RCC 7860 (cell line): ENCODE measurements around the gene CROT.
"Not testable (repeated sequence)": the region's sequence is repeated elsewhere in the genome, so short reads cannot be mapped to it uniquely, and the experiment has no call there.

ENCODE experiments used
- DNase-seq: peaks from one replicate; pipeline ENCODE4 v3.0.0-alpha.2; 2015; ENCODE audit warnings: low spot score
- FAIRE-seq: peaks from 2 replicates; lab custom pipeline; 2012; peaks lifted over from hg19 to GRCh38; lab: Jason Lieb, UNC

Gene CROT, protein sequence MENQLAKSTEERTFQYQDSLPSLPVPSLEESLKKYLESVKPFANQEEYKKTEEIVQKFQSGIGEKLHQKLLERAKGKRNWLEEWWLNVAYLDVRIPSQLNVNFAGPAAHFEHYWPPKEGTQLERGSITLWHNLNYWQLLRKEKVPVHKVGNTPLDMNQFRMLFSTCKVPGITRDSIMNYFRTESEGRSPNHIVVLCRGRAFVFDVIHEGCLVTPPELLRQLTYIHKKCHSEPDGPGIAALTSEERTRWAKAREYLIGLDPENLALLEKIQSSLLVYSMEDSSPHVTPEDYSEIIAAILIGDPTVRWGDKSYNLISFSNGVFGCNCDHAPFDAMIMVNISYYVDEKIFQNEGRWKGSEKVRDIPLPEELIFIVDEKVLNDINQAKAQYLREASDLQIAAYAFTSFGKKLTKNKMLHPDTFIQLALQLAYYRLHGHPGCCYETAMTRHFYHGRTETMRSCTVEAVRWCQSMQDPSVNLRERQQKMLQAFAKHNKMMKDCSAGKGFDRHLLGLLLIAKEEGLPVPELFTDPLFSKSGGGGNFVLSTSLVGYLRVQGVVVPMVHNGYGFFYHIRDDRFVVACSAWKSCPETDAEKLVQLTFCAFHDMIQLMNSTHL

GRCh38 chr7:87345166-87345927 is at the start of gene CROT:
TSS of gene CROT (plus strand) at chr7:87345664. CDS start at chr7:87349069, 3,405 bp downstream.
- peak; percentile 87 for FAIRE-seq
- peak; percentile 88 for DNase-seq

DNA sequence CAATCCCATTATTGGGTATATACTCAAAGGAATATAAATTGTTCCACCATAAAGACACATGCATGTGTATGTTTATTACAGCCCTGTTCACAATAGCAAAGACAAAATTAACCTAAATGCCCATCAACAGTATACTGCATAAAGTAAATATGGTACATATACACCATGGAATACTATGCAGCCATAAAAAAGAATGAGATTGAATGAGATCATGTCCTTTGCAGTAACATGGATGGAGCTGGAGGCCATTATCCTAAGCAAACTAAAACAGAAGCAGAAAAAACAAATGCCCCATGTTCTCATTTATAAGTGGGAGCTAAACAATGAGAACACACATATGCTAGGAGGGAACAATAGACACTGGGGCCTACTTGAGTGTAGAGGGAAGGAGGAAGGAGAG is 44.7 kb upstream of the CROT start:
- FAIRE-seq (no peak), DNase-seq (no peak)

GRCh38 chr7:87310790-87311419 is 34.6 kb upstream of the CROT start:
- DNase-seq, result no peak
- no peak for FAIRE-seq

DNA sequence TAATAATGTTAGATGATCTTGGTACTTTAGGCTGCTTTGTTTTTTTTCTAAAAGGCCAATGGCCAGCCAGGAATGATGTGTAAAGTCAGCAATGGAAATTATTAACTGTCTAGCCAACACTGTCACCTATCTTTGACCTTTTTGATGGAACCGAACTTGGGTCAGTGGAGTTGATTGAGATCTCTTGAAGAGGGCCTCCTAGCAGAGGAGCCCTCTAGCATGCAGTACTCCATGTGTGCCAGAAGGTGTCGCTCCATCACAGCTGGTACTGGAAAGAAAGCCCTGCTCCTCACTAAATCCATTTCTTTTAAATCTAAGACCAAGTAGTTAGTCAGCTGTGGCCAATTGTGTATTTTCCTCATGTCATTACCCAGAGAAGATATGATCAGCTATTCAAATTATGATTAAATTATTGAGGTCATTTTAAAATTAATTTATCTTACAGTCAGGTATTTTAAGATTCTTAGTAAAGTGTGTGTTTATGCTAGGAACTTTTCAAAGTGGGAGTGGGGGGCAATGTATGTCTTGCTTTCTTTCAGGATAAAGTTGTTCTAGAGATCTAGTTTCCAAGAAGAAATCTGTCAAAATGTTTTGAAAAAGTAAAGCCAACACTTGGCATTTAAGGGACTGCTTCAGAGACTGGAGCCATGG is 33.1 kb upstream of the CROT start:
- peak; percentile 69 for DNase-seq
- peak; percentile 60 for FAIRE-seq

GRCh38 chr7:87316097-87316700 is 29.3 kb upstream of the CROT start:
- FAIRE-seq, result no peak
- no peak for DNase-seq

DNA sequence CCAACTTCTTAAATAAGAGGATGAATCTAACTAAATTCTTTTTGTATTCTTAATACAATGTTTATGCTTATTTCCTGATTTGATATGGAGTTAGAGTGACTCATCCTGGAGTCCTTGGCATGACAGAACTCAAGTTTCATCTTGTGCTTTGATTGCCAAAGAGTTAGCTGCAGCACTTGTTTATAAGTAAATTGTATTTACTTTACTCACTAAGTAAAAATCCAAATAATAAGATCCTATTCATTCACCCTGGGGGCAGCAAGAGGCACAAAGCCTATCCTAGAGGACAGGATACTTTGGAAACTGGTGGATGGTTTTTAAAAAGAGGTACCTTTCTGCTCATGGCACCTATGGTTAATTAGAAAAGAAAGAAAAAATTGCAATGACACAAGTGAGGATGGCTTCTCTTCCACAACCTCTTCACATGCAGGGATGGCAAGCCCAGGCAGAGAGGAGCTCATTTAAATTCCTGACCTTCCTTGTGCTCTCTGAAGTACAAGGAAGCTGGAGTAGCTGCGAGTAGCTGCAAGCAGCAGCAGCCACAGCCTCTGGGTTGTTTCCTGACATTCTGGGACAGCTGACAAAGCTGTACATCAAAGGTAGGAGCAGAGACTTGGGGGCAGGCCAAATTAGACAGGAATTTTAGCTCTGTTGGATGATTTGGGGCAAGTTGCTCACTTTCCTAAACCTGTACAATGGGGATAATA is 28.5 kb upstream of the CROT start:
- DNase-seq (no peak), FAIRE-seq (no peak)

DNA sequence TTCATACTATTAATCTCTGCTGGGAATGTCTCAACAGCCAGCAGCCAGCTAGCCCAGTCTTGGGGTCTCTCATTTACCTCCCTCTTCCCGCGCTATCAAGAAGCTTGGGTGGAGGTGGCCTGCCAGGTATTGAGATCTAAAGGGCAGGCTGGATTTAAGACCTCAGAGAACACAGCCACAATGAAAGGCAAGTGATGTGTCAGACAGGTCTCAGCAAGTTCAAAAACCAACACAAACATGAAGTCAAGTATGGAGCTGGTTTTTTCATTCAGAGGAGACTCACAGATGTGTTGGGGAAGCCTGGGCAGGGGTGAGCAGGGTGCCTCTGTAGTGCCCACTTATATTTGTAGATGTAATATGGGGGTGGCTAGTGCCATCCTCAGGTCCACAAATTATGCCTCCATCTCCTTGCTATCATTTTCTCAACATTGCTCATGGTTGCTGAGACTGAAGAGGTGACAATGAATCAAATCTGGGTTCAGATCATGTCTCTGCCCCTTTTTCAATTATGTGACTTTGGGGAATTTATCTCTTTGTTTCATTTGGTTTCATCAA is 27.7 kb upstream of the CROT start:
- DNase-seq, result no peak
- FAIRE-seq, result no peak

DNA sequence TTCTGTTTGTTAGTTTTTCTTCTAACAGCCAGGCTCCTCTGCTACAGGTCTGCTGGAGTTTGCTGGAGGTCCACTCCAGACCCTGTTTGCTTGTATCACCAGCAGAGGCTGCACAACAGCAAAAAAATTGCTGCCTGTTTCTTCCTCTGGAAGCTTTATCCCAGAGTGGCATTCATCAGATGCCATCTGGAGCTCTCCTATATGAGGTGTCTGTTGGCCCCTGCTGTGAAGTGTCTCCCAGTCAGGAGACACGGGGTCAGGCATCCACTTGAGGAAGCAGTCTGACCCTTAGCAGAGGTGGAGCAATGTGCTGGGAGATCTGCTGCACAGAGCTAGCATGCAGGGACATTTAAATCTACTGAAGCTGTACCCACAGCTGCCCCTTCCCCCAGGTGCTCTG is 26.7 kb upstream of the CROT start:
- FAIRE-seq, result no peak
- DNase-seq, result no peak

GRCh38 chr7:87319154-87319581 is 26.3 kb upstream of the CROT start:
- FAIRE-seq, DNase-seq: not testable (repeated sequence)

GRCh38 chr7:87322912-87323311 is 22.6 kb upstream of the CROT start:
- DNase-seq, result no peak
- no peak for FAIRE-seq

- no peak for FAIRE-seq
- no peak for DNase-seq
Observed at GRCh38 chr7:87325576-87326370, 19.7 kb upstream of the CROT start.

DNA sequence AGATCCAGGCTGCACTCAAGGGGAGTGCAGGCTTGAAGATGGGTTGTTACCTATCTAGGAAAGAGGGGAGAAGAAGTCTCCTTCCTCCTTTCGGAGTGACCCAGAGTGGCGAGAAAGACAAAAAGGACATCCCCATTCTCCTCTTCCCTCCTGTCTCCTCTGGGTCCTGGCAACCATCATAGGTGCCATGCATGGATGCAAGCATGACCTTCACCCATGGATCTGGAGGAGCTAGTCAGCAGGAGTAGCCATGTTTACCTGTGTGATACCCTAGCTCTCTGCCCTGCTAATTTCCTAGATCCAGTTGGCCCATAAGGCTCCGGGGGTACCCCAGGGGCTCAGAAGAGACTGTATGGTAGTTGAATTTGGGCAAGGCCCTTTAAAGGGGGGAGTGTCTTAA is 17.2 kb upstream of the CROT start:
- DNase-seq (no peak), FAIRE-seq (no peak)

DNA sequence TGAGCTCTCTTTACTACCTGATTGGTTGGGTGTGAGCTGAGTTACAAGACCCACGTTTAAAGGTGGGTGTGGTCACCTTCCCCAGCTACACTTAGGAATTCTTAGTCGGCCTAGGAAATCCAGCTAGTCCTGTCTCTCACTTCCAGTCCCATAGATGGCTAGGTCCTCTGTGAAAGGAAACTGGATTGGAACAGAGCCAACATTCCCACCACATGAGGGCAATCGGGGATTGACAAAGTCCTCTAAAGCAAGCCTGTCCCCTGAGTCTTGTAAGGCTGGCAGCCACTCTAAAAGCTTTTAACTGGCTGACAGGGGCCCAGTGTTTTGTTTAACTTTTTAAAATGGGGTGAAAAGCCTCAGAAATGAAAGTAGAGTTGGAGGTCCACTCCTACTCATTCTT is 15.1 kb upstream of the CROT start:
- no peak for DNase-seq

DNA sequence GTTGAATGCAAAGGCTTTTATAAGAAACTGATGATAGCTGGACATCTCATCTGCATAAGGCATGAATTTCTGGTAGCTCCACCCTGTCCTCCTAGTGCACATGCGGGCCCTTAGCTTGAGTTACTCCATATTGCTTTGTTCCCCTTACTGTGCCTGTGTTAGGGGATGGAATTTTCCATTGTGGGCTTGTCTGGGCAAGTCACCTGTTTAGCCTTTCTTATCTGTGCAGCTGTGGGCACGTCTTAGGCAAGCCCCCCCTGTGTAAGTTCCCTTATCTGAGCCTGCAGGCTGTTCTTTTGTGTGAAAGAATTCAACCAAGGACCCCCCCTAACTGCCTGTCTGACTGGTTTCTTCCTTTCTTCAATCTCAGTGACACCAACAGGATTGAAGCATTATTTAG is 14.5 kb upstream of the CROT start:
- FAIRE-seq (no peak), DNase-seq (no peak)

More for the DNA sequence above, 15.1 kb upstream of the CROT start:
- no peak for FAIRE-seq

DNA sequence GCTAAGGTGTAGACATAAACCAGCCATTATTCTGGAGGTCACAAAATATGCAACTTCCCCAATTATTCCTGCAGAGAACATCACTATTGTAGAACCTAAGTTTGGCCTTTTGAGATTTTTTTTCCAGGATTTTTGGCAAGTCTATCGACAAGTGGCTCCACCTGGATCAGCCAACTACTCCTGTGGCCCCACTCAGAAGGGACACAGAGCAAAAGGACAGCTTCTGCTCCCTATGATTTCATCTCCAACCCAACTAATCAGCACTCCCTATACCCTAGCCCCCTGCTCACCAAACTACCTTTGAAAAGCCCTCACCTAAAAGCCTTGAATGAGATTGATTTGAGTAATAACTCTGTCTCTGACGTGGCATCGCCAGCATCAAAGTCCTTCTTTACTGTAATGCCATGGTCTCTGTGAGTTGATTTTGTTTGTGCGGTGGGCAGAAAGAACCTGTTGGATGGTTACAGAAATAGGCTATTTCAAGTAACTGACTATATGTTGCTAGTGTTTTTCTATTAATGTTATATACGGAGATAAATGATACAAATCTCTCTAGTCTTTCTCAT is 13.7 kb upstream of the CROT start:
- FAIRE-seq, result no peak
- no peak for DNase-seq

- no peak for FAIRE-seq
- DNase-seq, result no peak
Observed at GRCh38 chr7:87332321-87332720, 13.1 kb upstream of the CROT start.

DNA sequence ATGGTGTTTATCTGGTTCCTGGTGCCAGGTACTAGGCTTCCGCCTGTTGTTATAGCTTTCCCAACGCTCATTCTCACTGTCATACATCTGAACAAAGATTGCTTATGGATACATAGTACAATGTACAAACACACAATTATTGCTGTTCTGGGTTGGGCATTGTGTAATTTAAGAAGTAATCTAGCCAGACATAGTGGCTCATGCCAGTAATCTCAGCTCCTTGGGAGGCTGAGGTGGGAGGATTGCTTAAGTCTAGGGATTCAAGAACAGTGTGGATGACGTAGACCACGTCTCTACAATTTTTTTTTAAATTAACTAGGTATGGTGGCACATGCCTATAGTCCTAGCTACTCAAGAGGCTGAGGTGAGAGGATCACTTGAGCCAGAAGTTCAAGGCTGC is 9.3 kb upstream of the CROT start:
- no peak for DNase-seq
- no peak for FAIRE-seq

- DNase-seq, result no peak
- FAIRE-seq, result no peak
Observed at GRCh38 chr7:87337331-87337730, 8.1 kb upstream of the CROT start.
